ENCODE data around the gene SLC26A9.

SLC26A9 gene

GRCh38 chr1:205922806-205923205 is 20.4 kb downstream of the SLC26A9 start:
- TF ChIP-seq, protein P1, sequence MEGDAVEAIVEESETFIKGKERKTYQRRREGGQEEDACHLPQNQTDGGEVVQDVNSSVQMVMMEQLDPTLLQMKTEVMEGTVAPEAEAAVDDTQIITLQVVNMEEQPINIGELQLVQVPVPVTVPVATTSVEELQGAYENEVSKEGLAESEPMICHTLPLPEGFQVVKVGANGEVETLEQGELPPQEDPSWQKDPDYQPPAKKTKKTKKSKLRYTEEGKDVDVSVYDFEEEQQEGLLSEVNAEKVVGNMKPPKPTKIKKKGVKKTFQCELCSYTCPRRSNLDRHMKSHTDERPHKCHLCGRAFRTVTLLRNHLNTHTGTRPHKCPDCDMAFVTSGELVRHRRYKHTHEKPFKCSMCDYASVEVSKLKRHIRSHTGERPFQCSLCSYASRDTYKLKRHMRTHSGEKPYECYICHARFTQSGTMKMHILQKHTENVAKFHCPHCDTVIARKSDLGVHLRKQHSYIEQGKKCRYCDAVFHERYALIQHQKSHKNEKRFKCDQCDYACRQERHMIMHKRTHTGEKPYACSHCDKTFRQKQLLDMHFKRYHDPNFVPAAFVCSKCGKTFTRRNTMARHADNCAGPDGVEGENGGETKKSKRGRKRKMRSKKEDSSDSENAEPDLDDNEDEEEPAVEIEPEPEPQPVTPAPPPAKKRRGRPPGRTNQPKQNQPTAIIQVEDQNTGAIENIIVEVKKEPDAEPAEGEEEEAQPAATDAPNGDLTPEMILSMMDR (IDR thresholded peaks at IDR 0.05; ENCODE audit: low read depth, low read length, poor library complexity, severe bottlenecking): no peak
- TF ChIP-seq EZH2phosphoT487 (IDR thresholded peaks at IDR 0.05; ENCODE audit: borderline replicate concordance, low read length): no peak
- peaks cover 16% of the 10 kb centered on the region for H3K27me3 ChIP-seq (ENCODE audit: control insufficient read depth, low read length)
- H3K4me2 ChIP-seq (ENCODE audit: low read length): no peak overlapping the region
- no peaks in the 10 kb centered on the region for H3F3A ChIP-seq (ENCODE audit: control insufficient read depth, insufficient read depth)
- no peaks in the 10 kb centered on the region for H3K9me3 ChIP-seq (ENCODE audit: control insufficient read depth, insufficient read depth, low read length)
- H3K4me3 ChIP-seq (ENCODE audit: low read length): no peak overlapping the region
- H3K4me1 ChIP-seq (ENCODE audit: control insufficient read depth, low read length): no peaks in the 10 kb centered on the region; the same call in 1 of the 2 replicates
- no peaks in the 10 kb centered on the region for H3K9me2 ChIP-seq (replicated peaks; ENCODE audit: control insufficient read depth, low read length)
- no peaks in the 10 kb centered on the region for H4K20me1 ChIP-seq (ENCODE audit: control insufficient read depth, insufficient read depth, low read depth, low read length)
- no peaks in the 10 kb centered on the region for H3K36me3 ChIP-seq (ENCODE audit: control insufficient read depth, low read length)
- H3K79me2 ChIP-seq (ENCODE audit: control insufficient read depth, low read length): no peaks in the 10 kb centered on the region
- no peak overlapping the region for H3K27ac ChIP-seq (ENCODE audit: low read depth, low read length)

- no peaks in the 10 kb centered on the region; the same call in 1 of the 2 replicates for H3K4me1 ChIP-seq (ENCODE audit: control insufficient read depth, low read length)
- H3K4me2 ChIP-seq (ENCODE audit: low read length): no peak overlapping the region
- H3K36me3 ChIP-seq (ENCODE audit: control insufficient read depth, low read length): no peaks in the 10 kb centered on the region
Measured at GRCh38 chr1:205922314-205922713, 20.9 kb downstream of the SLC26A9 start.

DNA sequence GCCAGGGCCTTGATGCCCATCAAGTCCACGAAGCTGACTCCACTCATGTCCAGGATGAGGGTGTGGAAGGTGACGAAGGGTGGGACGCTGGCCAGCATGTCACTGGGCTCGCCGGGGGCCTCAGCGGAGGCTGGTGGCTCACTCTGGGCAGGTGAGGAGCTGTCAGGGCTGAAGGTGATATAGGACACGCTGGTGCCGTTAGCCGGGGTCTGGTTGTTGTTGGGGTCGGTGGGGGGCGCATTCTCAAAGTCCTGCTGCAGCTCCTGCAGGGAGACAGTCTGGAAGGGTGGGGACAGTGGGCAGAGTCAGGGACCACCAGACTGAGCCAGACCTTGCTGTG is 21.7 kb downstream of the SLC26A9 start:
- H3F3A ChIP-seq (ENCODE audit: control insufficient read depth, insufficient read depth): no peaks in the 10 kb centered on the region
- no peak overlapping the region for H3K4me2 ChIP-seq (ENCODE audit: low read length)
- peaks cover 11% of the 10 kb centered on the region for H3K27me3 ChIP-seq (ENCODE audit: control insufficient read depth, low read length)
- no peaks in the 10 kb centered on the region for H3K36me3 ChIP-seq (ENCODE audit: control insufficient read depth, low read length)
- no peak overlapping the region for H3K4me3 ChIP-seq (ENCODE audit: low read length)
- no peaks in the 10 kb centered on the region; the same call in 1 of the 2 replicates for H3K4me1 ChIP-seq (ENCODE audit: control insufficient read depth, low read length)
- H4K20me1 ChIP-seq (ENCODE audit: control insufficient read depth, insufficient read depth, low read depth, low read length): no peaks in the 10 kb centered on the region
- no peaks in the 10 kb centered on the region for H3K79me2 ChIP-seq (ENCODE audit: control insufficient read depth, low read length)
- no peaks in the 10 kb centered on the region for H3K9me2 ChIP-seq (replicated peaks; ENCODE audit: control insufficient read depth, low read length)
- H3K27ac ChIP-seq (ENCODE audit: low read depth, low read length): no peak overlapping the region
- no peaks in the 10 kb centered on the region for H3K9me3 ChIP-seq (ENCODE audit: control insufficient read depth, insufficient read depth, low read length)
- TF ChIP-seq, protein P1 (IDR thresholded peaks at IDR 0.05; ENCODE audit: low read depth, low read length, poor library complexity, severe bottlenecking): no peak
- no peak for TF ChIP-seq EZH2phosphoT487 (IDR thresholded peaks at IDR 0.05; ENCODE audit: borderline replicate concordance, low read length)

More at GRCh38 chr1:205922314-205922713, 20.9 kb downstream of the SLC26A9 start:
- Histone ChIP-seq H3F3A (ENCODE audit: control insufficient read depth, insufficient read depth) (no peaks in the 10 kb centered on the region), H4K20me1 (ENCODE audit: control insufficient read depth, insufficient read depth, low read depth, low read length) (no peaks in the 10 kb centered on the region), H3K9me2 (replicated peaks; ENCODE audit: control insufficient read depth, low read length) (no peaks in the 10 kb centered on the region), H3K4me3 (ENCODE audit: low read length) (no peak overlapping the region), H3K27ac (ENCODE audit: low read depth, low read length) (no peak overlapping the region), H3K79me2 (ENCODE audit: control insufficient read depth, low read length) (no peaks in the 10 kb centered on the region), H3K27me3 (ENCODE audit: control insufficient read depth, low read length) (peaks cover 16% of the 10 kb centered on the region), H3K9me3 (ENCODE audit: control insufficient read depth, insufficient read depth, low read length) (no peaks in the 10 kb centered on the region)
- TF ChIP-seq EZH2phosphoT487 (IDR thresholded peaks at IDR 0.05; ENCODE audit: borderline replicate concordance, low read length): no peak
- TF ChIP-seq, protein P1 (IDR thresholded peaks at IDR 0.05; ENCODE audit: low read depth, low read length, poor library complexity, severe bottlenecking): no peak
